ENCODE measurements around the gene MTCL1.

MTCL1 gene

GRCh38 chr18:8843005-8843404 is 137.6 kb downstream of the MTCL1 start:
- no peak for DNase-seq

GRCh38 chr18:8844721-8845148 is 139.4 kb downstream of the MTCL1 start:
- DNase-seq = peak; percentile 63

GRCh38 chr18:8845506-8845905 is 140.2 kb downstream of the MTCL1 start:
- no peak for DNase-seq

- DNase-seq = no peak
Measured at GRCh38 chr18:8847066-8847755, 141.9 kb downstream of the MTCL1 start.

GRCh38 chr18:8847900-8848299 is 142.5 kb downstream of the MTCL1 start:
- no peak for DNase-seq

GRCh38 chr18:8848541-8848940 is 143.2 kb downstream of the MTCL1 start:
- no peak for DNase-seq

GRCh38 chr18:8849696-8850095 is 144.3 kb downstream of the MTCL1 start:
- DNase-seq = no peak

GRCh38 chr18:8851659-8852058 is 146.3 kb downstream of the MTCL1 start:
- no peak for DNase-seq

- DNase-seq = no peak
Measured at GRCh38 chr18:8854550-8854949, 149.2 kb downstream of the MTCL1 start.

- no peak for DNase-seq
Measured at GRCh38 chr18:8854962-8855361, 149.6 kb downstream of the MTCL1 start.

- DNase-seq = no peak
Measured at GRCh38 chr18:8856212-8856611, 150.9 kb downstream of the MTCL1 start.

GRCh38 chr18:8856769-8857393 is 151.5 kb downstream of the MTCL1 start:
- no peak for DNase-seq

- DNase-seq = no peak
Measured at GRCh38 chr18:8857806-8858205, 152.4 kb downstream of the MTCL1 start.

- no peak for DNase-seq
Measured at GRCh38 chr18:8858888-8859511, 153.6 kb downstream of the MTCL1 start.

GRCh38 chr18:8860845-8861642 is 155.7 kb downstream of the MTCL1 start:
- DNase-seq = no peak

GRCh38 chr18:8863427-8863826 is 158.1 kb downstream of the MTCL1 start:
- DNase-seq = no peak

GRCh38 chr18:8865934-8866333 is 160.6 kb downstream of the MTCL1 start:
- no peak for DNase-seq

- no peak for DNase-seq
Measured at GRCh38 chr18:8866679-8867078, 161.3 kb downstream of the MTCL1 start.

- DNase-seq = no peak
Measured at GRCh38 chr18:8868276-8868675, 162.9 kb downstream of the MTCL1 start.

- no peak for DNase-seq
Measured at GRCh38 chr18:8868779-8869415, 163.5 kb downstream of the MTCL1 start.

- DNase-seq = no peak
Measured at GRCh38 chr18:8869696-8870095, 164.3 kb downstream of the MTCL1 start.

- no peak for DNase-seq
Measured at GRCh38 chr18:8870528-8870927, 165.2 kb downstream of the MTCL1 start.

- DNase-seq = no peak
Measured at GRCh38 chr18:8871489-8871888, 166.1 kb downstream of the MTCL1 start.
